ENCODE measurements around the gene GPR78. TPM values are rescaled to one million over a fixed set of nuclear protein-coding genes. Genes with fewer than 3 reads are reported as not detected.
"Not testable (repeated sequence)": the region's sequence is repeated elsewhere in the genome, so short reads cannot be mapped to it uniquely, and the experiment has no call there.

GPR78 gene
- total RNA-seq, 1 donor from 2014 or later = 3.2 TPM

- DNase-seq (ENCODE audit: low spot score in 2 of 2, unreplicated experiment in 2 of 2) = no peak
- H3K27me3 Mint-ChIP-seq (ENCODE audit: low read depth) = peaks cover 2% of the 10 kb centered on the region
- H3K27ac Mint-ChIP-seq = no peak overlapping the region
- H3K9me3 Mint-ChIP-seq = no peaks in the 10 kb centered on the region
- H3K4me1 Mint-ChIP-seq = peaks cover 27% of the 10 kb centered on the region
- no peak for TF ChIP-seq CTCF (IDR thresholded peaks at IDR 0.05; ENCODE audit: unreplicated experiment)
- no peaks in the 10 kb centered on the region for H3K36me3 Mint-ChIP-seq
- H3K4me3 Mint-ChIP-seq = no peak overlapping the region
Measured at GRCh38 chr4:8571702-8572685, 8.2 kb upstream of the GPR78 start.

- Mint-ChIP-seq H3K27me3 (ENCODE audit: low read depth) (peaks cover 9% of the 10 kb centered on the region), H3K4me3 (no peak overlapping the region), H3K9me3 (no peaks in the 10 kb centered on the region), H3K36me3 (no peaks in the 10 kb centered on the region), H3K27ac (no peak overlapping the region), H3K4me1 (peaks cover 14% of the 10 kb centered on the region)
- no peak for TF ChIP-seq CTCF (IDR thresholded peaks at IDR 0.05; ENCODE audit: unreplicated experiment)
- no peak for DNase-seq (ENCODE audit: low spot score in 2 of 2, unreplicated experiment in 2 of 2)
Measured at GRCh38 chr4:8573266-8573665, 6.9 kb upstream of the GPR78 start.

- DNase-seq (ENCODE audit: low spot score in 2 of 2, unreplicated experiment in 2 of 2) = no peak
- peaks cover 22% of the 10 kb centered on the region for H3K27me3 Mint-ChIP-seq (ENCODE audit: low read depth)
- H3K27ac Mint-ChIP-seq = no peak overlapping the region
- H3K4me3 Mint-ChIP-seq = no peak overlapping the region
- no peaks in the 10 kb centered on the region for H3K36me3 Mint-ChIP-seq
- TF ChIP-seq CTCF (IDR thresholded peaks at IDR 0.05; ENCODE audit: unreplicated experiment) = no peak
- H3K9me3 Mint-ChIP-seq = no peaks in the 10 kb centered on the region
- H3K4me1 Mint-ChIP-seq = peaks cover 10% of the 10 kb centered on the region
Measured at GRCh38 chr4:8574796-8575370, 5.3 kb upstream of the GPR78 start.

- no peak for TF ChIP-seq CTCF (IDR thresholded peaks at IDR 0.05; ENCODE audit: unreplicated experiment)
- Mint-ChIP-seq H3K27ac (no peak overlapping the region), H3K4me1 (peaks cover 12% of the 10 kb centered on the region), H3K36me3 (no peaks in the 10 kb centered on the region), H3K27me3 (ENCODE audit: low read depth) (peaks cover 28% of the 10 kb centered on the region), H3K9me3 (no peaks in the 10 kb centered on the region), H3K4me3 (no peak overlapping the region)
- no peak for DNase-seq (ENCODE audit: low spot score in 2 of 2, unreplicated experiment in 2 of 2)
Measured at GRCh38 chr4:8575457-8575856, 4.7 kb upstream of the GPR78 start.

- not testable (repeated sequence) for H3K4me3 Mint-ChIP-seq; DNase-seq (ENCODE audit: low spot score in 2 of 2, unreplicated experiment in 2 of 2); H3K36me3 Mint-ChIP-seq; H3K27ac Mint-ChIP-seq; H3K9me3 Mint-ChIP-seq
- peaks cover 37% of the 10 kb centered on the region for H3K27me3 Mint-ChIP-seq (ENCODE audit: low read depth)
- peaks cover 15% of the 10 kb centered on the region for H3K4me1 Mint-ChIP-seq
Measured at GRCh38 chr4:8576591-8576990, 3.6 kb upstream of the GPR78 start.

GRCh38 chr4:8577046-8577445 is 3.1 kb upstream of the GPR78 start:
- Mint-ChIP-seq H3K27ac (no peak overlapping the region), H3K4me3 (no peak overlapping the region), H3K36me3 (no peaks in the 10 kb centered on the region), H3K9me3 (no peaks in the 10 kb centered on the region), H3K4me1 (peaks cover 15% of the 10 kb centered on the region), H3K27me3 (ENCODE audit: low read depth) (peaks cover 41% of the 10 kb centered on the region)
- DNase-seq (ENCODE audit: low spot score in 2 of 2, unreplicated experiment in 2 of 2) = no peak
- TF ChIP-seq CTCF (IDR thresholded peaks at IDR 0.05; ENCODE audit: unreplicated experiment) = no peak
